Neural crest cell (in vitro differentiated cells): ENCODE measurements around the gene TWIST2. TPM values are rescaled to one million over a fixed set of nuclear protein-coding genes. Genes with fewer than 3 reads are reported as not detected.

Source experiments
- DNase-seq: peaks from one replicate; pipeline ENCODE4 v3.0.0; 2021; ENCODE audit warnings: low read depth, mixed read lengths, low spot score
- H3K27ac Mint-ChIP-seq: one replicate; pipeline ENCODE4 v1.8.0; 2021; ENCODE audit warnings: mild to moderate bottlenecking, mixed read lengths; ENCODE audit not compliant: unreplicated experiment
- H3K27me3 Mint-ChIP-seq: 2 replicates; pipeline ENCODE4 v1.8.0; 2021; ENCODE audit warnings: low read depth, mild to moderate bottlenecking, mixed read lengths
- H3K36me3 Mint-ChIP-seq: 2 replicates; pipeline ENCODE4 v1.8.0; 2021; ENCODE audit warnings: low read depth, mild to moderate bottlenecking, mixed read lengths
- H3K4me1 Mint-ChIP-seq: 2 replicates; pipeline ENCODE4 v1.8.0; 2021; ENCODE audit warnings: mixed read lengths
- H3K4me3 Mint-ChIP-seq: one replicate; pipeline ENCODE4 v1.8.0; 2021; ENCODE audit warnings: mild to moderate bottlenecking, mixed read lengths
- H3K9me3 Mint-ChIP-seq: 2 replicates; pipeline ENCODE4 v1.8.0; 2021; ENCODE audit warnings: mixed read lengths
- CTCF ChIP-seq: fragments of 200-600 bp; sonication (generic); conservative IDR thresholded peaks from 2 replicates; pipeline ENCODE4 v1.5.0; 2021; ENCODE audit warnings: antibody characterized with exemption, mild to moderate bottlenecking
- total RNA-seq: library from RNA; stranded (reverse); gene quantifications from 2 replicates; pipeline ENCODE4 v1.2.1, GENCODE V29; 2021

Gene TWIST2
- total RNA-seq, 1 donor from 2014 or later: 0.96 TPM

GRCh38 chr2:238924796-238925195 lies 76.9 kb downstream of the TWIST2 start:
- DNase-seq: no peak
- no peak for TF ChIP-seq CTCF
- Mint-ChIP-seq H3K27me3 (no peaks in the 10 kb centered on the region), H3K36me3 (no peaks in the 10 kb centered on the region), H3K27ac (no peak overlapping the region), H3K4me3 (no peak overlapping the region), H3K4me1 (peaks cover 23% of the 10 kb centered on the region), H3K9me3 (no peaks in the 10 kb centered on the region)

- Mint-ChIP-seq H3K27me3 (no peaks in the 10 kb centered on the region), H3K4me1 (peaks cover 27% of the 10 kb centered on the region), H3K36me3 (no peaks in the 10 kb centered on the region), H3K9me3 (no peaks in the 10 kb centered on the region), H3K27ac (peak overlapping the region; percentile 81), H3K4me3 (no peak overlapping the region)
- no peak for TF ChIP-seq CTCF
- no peak for DNase-seq
Measured at GRCh38 chr2:238925281-238925680, 77.4 kb downstream of the TWIST2 start.

- no peaks in the 10 kb centered on the region for H3K9me3 Mint-ChIP-seq
- peak overlapping the region; percentile 35 for H3K27ac Mint-ChIP-seq
- no peak for TF ChIP-seq CTCF
- H3K36me3 Mint-ChIP-seq: no peaks in the 10 kb centered on the region
- H3K4me3 Mint-ChIP-seq: no peak overlapping the region
- H3K4me1 Mint-ChIP-seq: peaks cover 27% of the 10 kb centered on the region
- no peaks in the 10 kb centered on the region for H3K27me3 Mint-ChIP-seq
- no peak for DNase-seq
Measured at GRCh38 chr2:238925816-238926521, 78.1 kb downstream of the TWIST2 start.

GRCh38 chr2:238926761-238927611 lies 79.1 kb downstream of the TWIST2 start:
- DNase-seq: no peak
- peaks cover 2% of the 10 kb centered on the region for H3K27me3 Mint-ChIP-seq
- H3K36me3 Mint-ChIP-seq: no peaks in the 10 kb centered on the region
- H3K9me3 Mint-ChIP-seq: peaks cover 4% of the 10 kb centered on the region
- H3K27ac Mint-ChIP-seq: no peak overlapping the region
- no peak for TF ChIP-seq CTCF
- H3K4me1 Mint-ChIP-seq: peaks cover 21% of the 10 kb centered on the region
- no peak overlapping the region for H3K4me3 Mint-ChIP-seq

GRCh38 chr2:238927746-238928519 lies 80.0 kb downstream of the TWIST2 start:
- no peak for DNase-seq
- Mint-ChIP-seq H3K9me3 (peaks cover 4% of the 10 kb centered on the region), H3K27ac (no peak overlapping the region), H3K4me1 (peaks cover 14% of the 10 kb centered on the region), H3K4me3 (no peak overlapping the region), H3K27me3 (peaks cover 3% of the 10 kb centered on the region), H3K36me3 (no peaks in the 10 kb centered on the region)
- TF ChIP-seq CTCF: no peak
